ENCODE data around the gene PRRC2A.

DNA sequence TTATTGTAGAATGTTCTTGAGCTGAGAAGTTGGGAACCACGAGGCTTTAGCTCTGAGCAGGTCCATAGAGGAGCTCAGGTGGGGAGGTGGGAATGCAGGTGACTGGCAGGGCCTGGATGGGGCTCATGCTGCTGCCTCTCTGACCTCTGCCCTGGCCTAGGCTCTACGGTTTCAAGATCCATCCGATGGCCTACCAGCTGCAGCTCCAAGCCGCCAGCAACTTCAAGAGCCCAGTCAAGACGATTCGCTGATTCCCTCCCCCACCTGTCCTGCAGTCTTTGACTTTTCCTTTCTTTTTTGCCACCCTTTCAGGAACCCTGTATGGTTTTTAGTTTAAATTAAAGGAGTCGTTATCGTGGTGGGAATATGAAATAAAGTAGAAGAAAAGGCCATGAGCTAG lies 49.2 kb downstream of the PRRC2A start, which contains the start of gene LY6G5B:
- TF ChIP-seq, protein P1, sequence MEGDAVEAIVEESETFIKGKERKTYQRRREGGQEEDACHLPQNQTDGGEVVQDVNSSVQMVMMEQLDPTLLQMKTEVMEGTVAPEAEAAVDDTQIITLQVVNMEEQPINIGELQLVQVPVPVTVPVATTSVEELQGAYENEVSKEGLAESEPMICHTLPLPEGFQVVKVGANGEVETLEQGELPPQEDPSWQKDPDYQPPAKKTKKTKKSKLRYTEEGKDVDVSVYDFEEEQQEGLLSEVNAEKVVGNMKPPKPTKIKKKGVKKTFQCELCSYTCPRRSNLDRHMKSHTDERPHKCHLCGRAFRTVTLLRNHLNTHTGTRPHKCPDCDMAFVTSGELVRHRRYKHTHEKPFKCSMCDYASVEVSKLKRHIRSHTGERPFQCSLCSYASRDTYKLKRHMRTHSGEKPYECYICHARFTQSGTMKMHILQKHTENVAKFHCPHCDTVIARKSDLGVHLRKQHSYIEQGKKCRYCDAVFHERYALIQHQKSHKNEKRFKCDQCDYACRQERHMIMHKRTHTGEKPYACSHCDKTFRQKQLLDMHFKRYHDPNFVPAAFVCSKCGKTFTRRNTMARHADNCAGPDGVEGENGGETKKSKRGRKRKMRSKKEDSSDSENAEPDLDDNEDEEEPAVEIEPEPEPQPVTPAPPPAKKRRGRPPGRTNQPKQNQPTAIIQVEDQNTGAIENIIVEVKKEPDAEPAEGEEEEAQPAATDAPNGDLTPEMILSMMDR (IDR thresholded peaks at IDR 0.05), result no peak
- no peak for TF ChIP-seq POLR2A (IDR thresholded peaks at IDR 0.05)

All from suprapubic skin (tissue), 3 donors.